Superior temporal gyrus (tissue), 1 donor: Measurements from ENCODE around the gene SELENOH.
"Not testable (repeated sequence)": the region's sequence is repeated elsewhere in the genome, so short reads cannot be mapped to it uniquely, and the experiment has no call there.

Source experiments
- DNase-seq: peaks from one replicate; pipeline ENCODE4 v3.0.0-alpha.2; 2016; ENCODE audit errors: extremely low spot score

The SELENOH gene, protein sequence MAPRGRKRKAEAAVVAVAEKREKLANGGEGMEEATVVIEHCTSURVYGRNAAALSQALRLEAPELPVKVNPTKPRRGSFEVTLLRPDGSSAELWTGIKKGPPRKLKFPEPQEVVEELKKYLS

DNA sequence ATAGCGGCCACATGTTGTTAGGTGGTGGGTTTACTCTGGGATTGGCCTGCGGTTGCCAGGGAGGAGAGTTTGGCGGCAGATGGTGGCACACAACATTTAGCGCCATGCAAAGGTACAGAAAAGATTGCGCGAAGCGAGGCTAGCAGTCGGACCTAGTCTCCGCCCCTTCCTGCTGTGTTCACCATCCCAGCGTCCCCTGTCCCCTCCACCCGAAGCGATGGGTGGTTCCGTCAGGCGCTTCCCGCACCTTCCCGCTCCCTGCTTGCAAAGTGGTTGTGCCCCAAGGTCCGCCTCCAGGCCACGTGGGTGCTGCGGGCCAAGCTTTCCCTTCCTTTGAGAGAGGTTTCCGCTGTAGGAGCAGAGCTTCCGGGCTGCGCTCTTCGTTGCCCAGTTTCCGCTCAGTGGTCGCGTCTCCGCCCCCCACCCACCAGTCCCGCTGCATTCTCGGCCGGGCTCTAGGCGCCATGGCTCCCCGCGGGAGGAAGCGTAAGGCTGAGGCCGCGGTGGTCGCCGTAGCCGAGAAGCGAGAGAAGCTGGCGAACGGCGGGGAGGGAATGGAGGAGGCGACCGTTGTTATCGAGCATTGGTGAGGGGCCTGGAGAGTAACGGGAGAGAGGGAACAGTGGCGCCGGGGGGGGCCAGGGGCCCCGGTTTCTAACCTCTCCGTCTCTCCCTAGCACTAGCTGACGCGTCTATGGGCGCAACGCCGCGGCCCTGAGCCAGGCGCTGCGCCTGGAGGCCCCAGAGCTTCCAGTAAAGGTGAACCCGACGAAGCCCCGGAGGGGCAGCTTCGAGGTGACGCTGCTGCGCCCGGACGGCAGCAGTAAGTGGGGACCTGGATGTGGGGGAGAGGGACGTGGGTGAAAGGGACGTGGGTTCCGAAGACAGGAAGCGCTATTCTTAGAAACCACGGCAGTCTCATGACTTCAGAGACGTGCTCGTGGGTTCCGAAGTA, at the start of gene SELENOH:
SELENOH (plus strand) TSS at position 360 of the 955 bp plus-strand sequence; CDS start at position 465, 105 bp downstream.
- DNase-seq = peak; percentile 95

DNA sequence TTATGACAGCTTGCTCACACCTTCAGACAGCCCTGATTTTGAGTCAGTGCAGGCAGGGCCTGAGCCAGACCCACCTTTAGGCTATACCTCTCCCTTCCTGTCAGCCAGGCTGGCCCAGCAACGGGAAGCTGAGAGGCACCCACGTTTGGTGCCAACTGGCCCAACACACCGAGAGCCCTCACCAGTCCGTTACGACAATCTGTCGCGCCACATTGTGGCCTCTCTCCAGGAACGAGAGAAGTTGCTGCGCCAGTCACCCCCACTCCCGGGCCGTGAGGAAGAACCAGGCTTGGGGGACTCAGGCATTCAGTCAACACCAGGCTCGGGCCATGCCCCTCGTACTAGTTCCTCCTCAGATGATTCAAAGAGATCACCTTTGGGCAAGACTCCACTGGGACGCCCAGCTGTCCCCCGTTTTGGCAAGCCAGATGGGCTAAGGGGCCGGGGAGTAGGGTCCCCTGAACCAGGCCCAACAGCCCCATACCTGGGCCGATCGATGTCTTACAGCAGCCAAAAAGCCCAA, 42.4 kb upstream of the SELENOH start:
- no peak for DNase-seq

DNA sequence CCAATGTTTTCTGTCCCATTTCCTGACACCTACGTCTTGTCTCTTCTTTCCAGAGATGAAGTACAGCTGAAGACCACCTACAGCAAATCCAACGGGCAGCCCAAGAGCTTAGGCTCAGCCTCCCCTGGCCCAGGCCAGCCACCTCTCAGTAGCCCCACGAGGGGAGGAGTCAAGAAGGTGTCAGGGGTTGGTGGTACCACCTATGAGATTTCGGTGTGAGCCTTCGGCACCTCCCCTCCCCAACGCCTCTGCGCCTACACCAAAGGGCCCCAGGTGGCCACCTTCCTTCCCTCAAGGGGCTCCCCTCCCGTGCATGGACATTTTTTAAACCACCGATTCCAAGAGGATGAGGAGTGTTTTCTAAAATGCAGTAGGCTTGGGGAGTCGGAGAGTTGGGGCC, 41.5 kb upstream of the SELENOH start:
- no peak for DNase-seq

DNA sequence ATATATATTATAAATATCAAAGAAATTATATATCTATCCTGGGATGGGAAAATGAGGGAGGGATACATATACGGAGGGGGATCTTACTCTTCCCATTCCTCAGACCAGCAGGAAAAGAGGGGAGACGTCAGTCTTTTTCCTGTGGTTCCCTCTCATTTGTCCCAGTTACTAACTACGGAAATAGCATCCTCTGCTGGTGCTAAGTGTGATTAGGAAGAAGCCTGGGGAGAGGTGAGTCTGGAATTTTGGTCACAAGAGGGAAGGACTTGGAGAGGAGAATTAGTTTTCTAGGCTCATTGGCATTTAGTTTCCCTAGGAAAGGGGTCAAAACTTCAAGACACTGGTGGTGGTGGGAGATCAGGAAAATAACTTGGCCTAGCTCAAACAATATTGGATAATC, 40.9 kb upstream of the SELENOH start:
- DNase-seq = no peak

DNA sequence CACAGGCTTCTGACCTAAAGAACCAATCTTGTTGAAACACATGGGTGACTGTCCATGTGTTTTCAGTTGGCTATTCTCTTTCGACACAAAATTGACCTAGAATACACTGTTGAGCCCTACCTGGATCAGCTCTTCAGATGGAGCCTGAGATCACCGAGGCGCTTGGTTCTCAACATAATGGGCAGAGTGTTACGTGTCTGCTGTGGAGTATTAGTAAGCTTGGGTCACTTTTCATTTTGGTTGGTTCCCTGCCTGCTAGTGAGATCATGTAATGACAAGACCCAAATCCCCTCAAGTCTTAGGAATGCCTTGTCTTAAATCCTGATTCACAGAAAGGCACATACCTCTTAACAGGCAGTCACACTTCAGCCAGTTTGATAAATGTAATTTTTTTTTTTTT, 38.0 kb upstream of the SELENOH start:
- no peak for DNase-seq

DNA sequence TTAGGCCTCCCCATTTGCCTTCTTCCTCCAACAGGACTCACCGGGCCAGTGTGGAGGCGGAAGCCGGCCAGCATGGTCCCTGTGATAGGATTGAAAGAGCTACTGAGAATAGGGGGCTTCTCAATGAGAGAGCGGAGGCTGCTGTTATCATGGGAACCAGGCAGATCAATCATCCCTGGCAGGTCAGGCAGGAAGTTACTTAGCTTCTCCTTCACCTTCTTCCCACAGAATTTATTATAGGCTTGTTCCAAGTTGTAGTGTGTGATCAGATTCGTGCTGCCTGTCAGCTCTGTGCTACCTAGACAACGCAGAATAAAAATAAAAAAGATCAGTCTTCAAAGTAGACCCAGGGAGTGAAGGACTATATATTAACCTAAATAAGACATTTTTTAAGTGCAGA, 36.4 kb upstream of the SELENOH start:
- no peak for DNase-seq

DNA sequence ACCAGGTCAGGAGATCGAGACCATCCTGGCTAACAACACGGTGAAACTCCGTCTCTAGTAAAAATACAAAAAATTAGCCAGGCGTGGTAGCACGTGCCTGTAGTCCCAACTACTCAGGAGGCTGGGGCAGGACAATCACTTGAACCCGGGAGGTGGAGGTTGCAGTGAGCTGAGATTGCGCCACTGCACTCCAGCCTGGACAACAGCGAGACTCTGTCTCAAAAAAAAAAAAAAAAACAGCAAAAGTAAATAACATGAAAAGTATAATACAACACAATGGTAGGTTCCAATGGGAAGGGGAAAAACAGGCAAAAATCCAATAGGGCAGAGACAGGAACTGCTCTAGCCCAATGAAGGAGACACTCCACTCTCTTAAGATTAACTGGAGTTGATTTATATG, 35.9 kb upstream of the SELENOH start:
- not testable (repeated sequence) for DNase-seq

DNA sequence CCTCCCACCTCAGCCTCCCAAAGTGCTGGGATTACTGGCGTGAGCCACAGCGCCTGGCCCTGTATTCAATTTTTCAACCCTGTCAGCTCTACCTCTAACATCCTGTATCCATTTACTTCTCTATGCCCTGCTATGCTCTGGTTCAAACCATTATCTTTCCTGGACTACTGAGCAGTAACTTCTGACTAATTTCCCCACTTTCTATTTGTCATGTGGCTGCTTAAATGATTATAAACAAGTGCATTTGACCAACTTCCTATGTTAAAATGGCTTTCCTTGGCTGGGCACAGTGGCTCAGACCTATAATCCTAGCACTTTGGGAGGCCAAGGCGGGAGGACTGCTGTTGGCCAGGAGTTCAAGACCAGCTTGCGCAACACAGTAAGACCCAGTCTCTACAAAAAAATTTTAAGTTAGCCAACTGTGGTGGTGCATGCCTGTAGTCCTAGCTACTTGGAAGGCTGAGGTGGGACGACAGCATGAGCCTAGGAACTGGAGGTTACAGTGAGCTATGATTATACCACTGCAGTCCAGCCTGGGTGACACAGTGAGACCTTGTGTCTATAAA, 31.4 kb upstream of the SELENOH start:
- DNase-seq = no peak

DNA sequence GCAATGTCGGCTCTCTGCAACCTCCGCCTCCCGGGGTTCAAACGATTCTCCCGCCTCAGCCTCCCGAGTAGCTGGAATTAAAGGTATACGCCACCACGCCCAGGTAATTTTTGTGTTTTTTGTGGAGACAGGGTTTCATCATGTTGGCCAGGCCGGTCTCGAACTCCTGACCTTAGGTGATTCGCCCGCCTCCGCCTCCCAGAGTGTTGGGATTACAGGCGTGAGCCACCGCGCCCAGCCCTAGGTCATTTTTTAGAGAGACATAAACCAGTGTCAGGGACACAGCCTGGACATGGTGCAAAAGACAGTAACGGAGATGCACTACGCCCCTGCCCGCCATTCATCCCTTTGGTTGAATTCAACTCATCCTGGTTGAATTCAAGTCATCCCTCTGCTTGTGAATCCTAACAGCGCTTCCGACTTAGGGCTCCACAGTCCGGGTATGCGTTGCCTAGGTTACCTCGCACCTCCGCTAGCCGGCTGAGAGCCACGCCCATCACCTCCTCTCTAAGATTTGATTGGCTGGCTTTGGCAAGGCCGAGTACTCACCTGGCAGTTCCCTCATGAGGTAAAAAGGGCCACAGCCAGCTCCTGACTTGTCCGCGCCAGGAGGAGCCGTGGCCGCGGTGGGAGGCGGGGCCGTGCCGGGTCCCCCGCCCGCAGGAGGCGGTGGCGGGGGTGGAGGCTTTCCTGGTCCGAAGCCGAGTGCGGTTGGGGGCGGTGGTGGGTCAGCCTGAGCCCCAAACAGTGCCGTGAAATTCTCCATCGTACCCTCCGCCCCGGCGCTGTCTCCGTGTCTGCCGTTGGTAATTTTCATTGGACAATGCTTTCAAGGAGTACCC, 29.7 kb upstream of the SELENOH start, which contains the start of gene MED19:
MED19 (minus strand) TSS at position 802 of the 842 bp plus-strand sequence; CDS start at position 766, 36 bp downstream.
- no peak for DNase-seq

DNA sequence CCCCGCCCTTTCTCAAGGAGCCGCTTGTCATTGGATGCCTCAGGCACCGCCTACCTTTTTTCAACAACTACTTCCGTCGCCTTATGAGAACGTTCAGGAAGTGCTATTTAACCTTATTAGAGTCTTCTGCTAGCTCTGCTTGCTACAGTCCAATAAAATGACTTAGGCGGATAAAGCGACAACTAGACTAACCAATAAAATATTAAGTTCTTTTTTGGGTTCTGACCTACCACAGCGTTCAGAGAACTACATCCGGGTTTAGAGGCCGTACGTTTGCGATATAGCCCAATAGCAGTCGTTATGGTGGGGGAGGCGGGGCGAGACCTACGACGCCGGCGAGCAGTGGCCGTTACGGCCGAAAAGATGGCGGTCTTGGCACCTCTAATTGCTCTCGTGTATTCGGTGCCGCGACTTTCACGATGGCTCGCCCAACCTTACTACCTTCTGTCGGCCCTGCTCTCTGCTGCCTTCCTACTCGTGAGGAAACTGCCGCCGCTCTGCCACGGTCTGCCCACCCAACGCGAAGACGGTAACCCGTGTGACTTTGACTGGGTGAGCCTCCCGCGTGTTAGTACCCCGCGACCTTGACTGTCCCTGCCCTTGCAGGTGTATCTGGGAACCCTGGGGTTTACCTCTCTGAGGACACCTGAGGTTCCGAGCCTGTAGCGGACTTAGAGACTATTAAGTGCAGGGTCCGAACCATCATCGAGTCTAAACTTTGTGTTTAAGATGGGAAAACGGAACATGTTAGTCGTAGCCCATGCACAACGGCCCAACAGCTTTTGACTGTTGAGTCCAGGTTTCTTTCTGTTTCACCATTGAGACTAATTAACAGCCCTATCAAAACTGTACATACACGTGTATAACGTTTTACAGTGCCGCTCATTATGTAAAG, 28.8 kb upstream of the SELENOH start, which contains the start of gene TMX2:
TMX2 (plus strand) TSS at position 338 of the 895 bp plus-strand sequence; CDS start at position 364, 26 bp downstream.
- peak; percentile 100 for DNase-seq

DNA sequence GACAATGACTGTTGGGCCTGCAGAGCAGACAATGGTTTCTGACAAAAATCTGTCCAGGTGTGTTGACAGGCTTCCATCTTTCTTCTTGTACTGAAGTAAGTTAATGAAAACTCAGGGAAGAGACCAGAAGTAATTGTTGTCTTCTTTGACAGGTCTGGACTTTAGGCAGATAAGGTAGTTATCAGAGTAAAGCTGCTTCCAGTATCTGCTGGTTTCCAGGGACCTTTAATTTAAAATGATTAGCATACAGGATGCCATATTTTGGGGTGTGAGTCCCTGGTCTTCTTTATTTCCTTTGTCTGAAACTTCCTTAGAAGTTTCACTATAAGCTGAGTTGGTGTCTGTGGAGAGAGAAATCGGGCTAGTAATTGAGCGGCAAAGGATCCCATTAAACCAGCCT, 27.5 kb upstream of the SELENOH start:
- no peak for DNase-seq

DNA sequence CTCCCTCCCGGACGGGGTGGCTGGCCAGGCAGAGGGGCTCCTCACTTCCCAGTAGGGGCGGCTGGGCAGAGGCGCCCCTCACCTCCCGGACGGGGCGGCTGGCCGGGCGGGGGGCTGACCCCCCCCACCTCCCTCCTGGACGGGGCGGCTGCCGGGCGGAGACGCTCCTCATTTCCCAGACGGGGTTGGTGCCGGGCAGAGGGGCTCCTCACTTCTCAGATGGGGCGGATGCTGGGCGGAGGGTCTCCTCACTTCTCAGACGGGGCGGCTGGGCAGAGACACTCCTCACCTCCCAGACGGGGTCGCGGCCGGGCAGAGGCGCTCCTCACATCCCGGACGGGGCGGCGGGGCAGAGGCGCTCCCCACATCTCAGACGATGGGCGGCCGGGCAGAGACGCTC, 24.6 kb upstream of the SELENOH start:
- DNase-seq = not testable (repeated sequence)

DNA sequence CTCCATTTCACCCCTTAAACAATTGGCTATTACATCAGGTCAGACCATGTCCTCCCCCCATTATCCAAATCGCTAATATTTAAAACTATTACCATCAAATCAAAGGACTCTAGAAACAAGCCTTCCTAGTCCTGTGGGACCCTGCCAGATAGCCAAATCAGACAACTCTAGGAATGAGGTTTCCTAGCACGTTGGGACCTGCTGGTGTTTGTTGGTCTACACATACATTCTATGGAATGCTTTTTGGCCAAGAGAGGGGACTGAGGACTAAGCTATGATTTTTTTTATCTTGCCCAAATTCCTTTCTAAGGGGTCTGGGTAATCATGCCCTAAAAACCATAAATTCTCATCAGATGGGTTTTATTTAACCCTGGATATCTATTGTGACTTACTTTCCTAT, 14.1 kb upstream of the SELENOH start:
- DNase-seq = no peak

DNA sequence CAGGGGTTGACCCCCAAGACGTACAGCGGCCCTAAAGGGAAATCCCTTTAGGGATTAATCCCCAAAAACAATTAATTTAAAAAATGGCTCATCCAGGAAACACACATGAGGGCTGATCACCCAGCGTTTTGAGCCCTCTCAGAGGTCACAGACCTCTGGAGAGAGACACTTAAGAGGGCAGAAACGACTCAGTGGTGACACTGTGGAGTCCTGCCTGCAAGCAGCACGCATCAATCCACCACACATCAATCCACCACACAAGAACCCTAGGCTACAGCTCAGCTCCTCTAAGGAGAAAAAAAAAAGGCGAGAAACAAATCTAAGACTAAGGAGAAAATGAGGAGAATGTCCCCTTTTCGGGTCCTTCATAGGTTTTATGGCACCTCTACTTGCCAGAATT, 12.5 kb upstream of the SELENOH start:
- no peak for DNase-seq

DNA sequence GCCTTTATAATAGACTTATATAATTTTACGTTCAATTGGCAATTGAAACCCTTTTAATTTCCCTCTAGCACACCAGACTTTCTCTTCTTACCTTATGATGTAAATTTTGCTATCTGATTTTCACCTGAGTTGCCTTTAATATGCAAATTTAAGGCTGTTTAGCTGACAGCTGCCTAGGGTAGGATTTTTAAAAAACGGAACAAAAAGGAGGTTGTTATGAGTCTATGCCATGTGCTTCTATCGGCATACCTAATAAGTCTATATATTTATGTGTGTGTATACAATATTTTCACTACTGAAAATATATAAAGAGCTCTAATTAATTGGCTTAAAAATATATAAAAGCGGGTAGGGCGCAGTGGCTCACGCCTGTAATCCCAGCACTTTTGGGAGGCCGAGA, 11.8 kb upstream of the SELENOH start:
- DNase-seq = no peak

DNA sequence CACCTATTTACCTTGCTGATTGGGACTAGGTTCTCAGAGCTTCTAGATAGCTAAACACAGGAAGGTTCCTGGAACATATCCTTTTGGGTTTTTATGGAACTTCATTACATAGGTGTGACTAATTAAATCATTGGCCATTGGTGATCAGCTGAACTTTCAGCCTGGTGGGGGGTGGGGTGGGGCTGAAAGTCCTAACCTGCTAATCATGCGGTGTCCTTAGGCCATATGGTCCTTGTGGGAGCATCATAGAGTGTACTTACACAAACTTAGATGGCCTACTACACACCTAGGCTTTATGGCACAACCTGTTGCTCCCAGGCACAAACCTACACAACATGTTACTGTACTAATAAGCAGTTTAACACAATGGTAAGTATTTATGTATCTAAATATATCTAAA, 8.6 kb upstream of the SELENOH start:
- no peak for DNase-seq

DNA sequence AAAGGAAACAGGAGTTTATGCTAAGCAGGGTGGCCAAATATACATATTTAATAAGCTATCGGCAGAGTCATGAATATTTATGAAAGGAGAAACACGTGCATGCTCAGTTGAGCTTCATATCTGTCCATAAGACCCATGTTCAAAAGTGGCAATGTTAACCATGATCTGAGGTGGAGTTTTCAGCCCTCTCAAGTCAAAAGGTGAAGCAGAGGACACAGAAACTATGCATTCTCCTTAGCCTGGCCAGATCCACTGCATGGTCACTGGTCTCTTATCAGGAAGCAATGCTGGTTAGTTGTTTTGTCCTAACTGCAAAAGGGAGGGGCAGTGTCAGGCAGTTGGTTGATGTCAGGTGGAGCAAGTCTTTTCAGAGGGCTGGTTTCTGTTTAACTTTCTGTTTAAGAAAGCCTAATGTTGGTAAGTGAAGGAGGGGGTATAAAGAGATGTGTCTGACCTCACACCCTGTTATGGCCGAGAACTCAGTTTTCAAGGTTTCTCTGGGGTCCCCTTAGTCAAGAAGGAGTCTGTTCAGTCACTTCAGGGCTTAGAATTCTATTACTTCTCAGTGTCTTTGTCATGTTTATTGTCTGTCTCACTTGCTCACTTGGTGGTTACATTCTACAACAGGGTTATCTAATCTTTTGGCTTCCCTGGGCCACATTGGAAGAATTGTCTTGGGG, 5.5 kb upstream of the SELENOH start:
- DNase-seq = no peak

DNA sequence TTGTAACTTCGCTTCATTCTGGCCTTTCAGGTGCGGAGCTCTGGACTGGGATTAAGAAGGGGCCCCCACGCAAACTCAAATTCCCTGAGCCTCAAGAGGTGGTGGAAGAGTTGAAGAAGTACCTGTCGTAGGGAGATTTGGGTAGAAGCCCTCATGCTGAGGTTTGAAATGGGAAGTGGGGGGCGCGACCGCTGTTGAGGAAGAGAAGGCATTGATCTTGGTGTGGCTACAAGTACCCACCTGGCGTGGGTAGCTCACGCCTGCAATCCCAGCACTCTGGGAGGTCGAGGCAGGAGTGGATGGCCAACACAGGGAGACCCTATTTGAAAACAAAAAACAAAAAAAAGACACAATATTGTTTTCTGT, 779 bp downstream of the SELENOH start:
- DNase-seq = no peak

DNA sequence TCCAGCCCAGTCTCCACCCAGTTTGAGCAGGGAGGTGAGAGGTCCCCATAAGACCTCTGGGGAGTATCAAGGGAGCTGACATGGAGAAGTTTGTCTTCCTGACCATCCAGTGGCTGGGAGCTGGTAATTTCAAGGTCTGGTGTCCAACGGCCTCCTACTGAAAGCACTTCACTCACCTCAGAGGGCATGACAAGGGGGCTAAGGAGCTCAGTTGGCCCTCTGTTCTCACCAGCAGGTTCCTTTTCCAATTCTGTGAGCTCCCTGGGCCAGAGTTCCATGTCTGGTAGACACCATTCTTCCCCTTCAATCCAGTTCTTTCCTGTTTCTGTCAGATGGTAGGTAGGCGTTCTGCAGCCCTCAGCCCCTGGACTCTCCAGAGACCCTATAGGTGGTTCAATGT, 3.1 kb downstream of the SELENOH start:
- DNase-seq = no peak

DNA sequence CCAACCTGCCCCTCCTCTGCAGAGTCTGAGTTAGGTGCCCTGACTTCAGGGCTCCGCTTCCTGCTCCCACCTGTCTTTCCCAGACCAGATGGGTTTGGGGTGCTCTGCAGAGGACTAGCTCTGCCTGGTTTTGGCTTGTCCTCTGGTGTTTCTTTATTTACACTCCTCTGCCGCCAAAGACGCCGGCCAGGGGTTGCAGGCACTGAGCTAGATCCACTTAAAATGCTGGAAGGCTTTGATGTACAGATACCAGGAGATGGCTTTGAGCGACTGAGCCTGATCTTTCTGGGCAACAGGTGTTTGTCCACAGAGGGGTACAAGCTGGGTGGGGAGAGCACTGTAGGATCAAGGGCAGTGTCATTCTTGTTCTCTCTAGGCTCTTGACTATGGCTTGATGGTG, 3.9 kb downstream of the SELENOH start:
- DNase-seq = no peak
